Fibroblast of peridontal ligament (primary cell): ENCODE data around the gene ABCB11.
A peak's percentile ranks its signal among the peaks of the same experiment; 100 is the strongest.

Source experiments
- DNase-seq: peaks from one replicate; pipeline ENCODE4 v3.0.0-alpha.2; 2010; ENCODE audit errors: extremely low read depth

The ABCB11 gene

GRCh38 chr2:168974428-168974827 lies 56.7 kb downstream of the ABCB11 start:
- no peak for DNase-seq

- no peak for DNase-seq
These were observed 59.9 kb downstream of the ABCB11 start for GRCh38 chr2:168971261-168971660.

- no peak for DNase-seq
These were observed 60.4 kb downstream of the ABCB11 start for GRCh38 chr2:168970711-168971233.

GRCh38 chr2:168969865-168970264 lies 61.3 kb downstream of the ABCB11 start:
- no peak for DNase-seq

- DNase-seq: no peak
These were observed 62.8 kb downstream of the ABCB11 start for GRCh38 chr2:168968342-168968741.

- no peak for DNase-seq
These were observed 66.8 kb downstream of the ABCB11 start for GRCh38 chr2:168964251-168964807.

- peak; percentile 1 for DNase-seq
These were observed 68.5 kb downstream of the ABCB11 start for GRCh38 chr2:168962636-168963035.

GRCh38 chr2:168961450-168962229 lies 69.5 kb downstream of the ABCB11 start:
- peak; percentile 88 for DNase-seq

- DNase-seq: no peak
These were observed 74.7 kb downstream of the ABCB11 start for GRCh38 chr2:168956392-168956791.

GRCh38 chr2:168955321-168955720 lies 75.8 kb downstream of the ABCB11 start:
- DNase-seq: no peak

GRCh38 chr2:168954256-168954655 lies 76.9 kb downstream of the ABCB11 start:
- no peak for DNase-seq

- no peak for DNase-seq
These were observed 78.7 kb downstream of the ABCB11 start for GRCh38 chr2:168952424-168952823.

- DNase-seq: no peak
These were observed 79.3 kb downstream of the ABCB11 start for GRCh38 chr2:168951871-168952270.

GRCh38 chr2:168949324-168949723 lies 81.8 kb downstream of the ABCB11 start:
- no peak for DNase-seq

GRCh38 chr2:168948621-168949212 lies 82.4 kb downstream of the ABCB11 start:
- DNase-seq: peak; percentile 5

- no peak for DNase-seq
These were observed 85.6 kb downstream of the ABCB11 start for GRCh38 chr2:168945508-168945907.

GRCh38 chr2:168944065-168944464 lies 87.1 kb downstream of the ABCB11 start:
- no peak for DNase-seq

- no peak for DNase-seq
These were observed 89.8 kb downstream of the ABCB11 start for GRCh38 chr2:168941297-168941696.

- DNase-seq: no peak
These were observed 91.2 kb downstream of the ABCB11 start for GRCh38 chr2:168939918-168940317.

- no peak for DNase-seq
These were observed 92.1 kb downstream of the ABCB11 start for GRCh38 chr2:168939061-168939460.

GRCh38 chr2:168935810-168936581 lies 95.1 kb downstream of the ABCB11 start:
- peak; percentile 26 for DNase-seq

GRCh38 chr2:168934826-168935225 lies 96.3 kb downstream of the ABCB11 start:
- no peak for DNase-seq
